ENCODE results near the gene NHLRC4.

Gene NHLRC4

DNA sequence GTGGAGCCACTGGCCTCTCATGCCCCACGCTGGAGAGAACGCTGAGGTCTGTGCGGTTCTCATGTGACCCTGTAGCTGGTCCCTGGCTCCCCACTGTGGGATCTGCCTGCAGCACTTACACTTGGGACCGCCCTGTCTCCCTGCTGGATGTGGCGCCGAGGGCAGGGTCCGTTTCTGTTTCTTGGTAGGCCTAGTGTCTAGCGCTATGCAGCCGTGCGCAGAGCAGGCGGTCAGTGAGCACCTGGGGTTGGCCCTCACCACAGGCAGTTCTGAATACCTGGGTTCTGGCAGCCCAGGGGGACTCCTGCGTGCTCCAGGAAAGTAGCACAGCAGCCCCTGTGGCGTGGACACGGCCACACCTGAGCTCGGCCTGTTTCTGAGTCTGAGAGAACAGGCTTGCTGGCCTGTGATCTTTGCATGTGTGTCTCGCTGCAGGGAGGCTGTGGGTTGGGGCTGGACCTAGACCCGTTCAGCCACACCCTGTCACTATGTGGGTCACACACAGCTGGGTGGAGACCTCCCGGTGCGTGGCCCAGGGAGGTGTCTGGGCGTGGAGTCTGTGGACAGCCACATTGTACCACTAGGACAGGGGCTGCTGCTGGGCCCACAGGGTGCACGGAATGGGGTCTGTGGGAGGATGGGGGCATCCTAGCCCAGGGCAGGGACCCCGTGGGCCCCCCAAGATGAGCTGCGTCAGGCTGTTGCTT lies 36.5 kb upstream of the NHLRC4 start:
- DNase-seq (ENCODE audit: low read depth in 2 of 2) = no peak

- no peak for DNase-seq (ENCODE audit: low read depth in 2 of 2)
Measured at GRCh38 chr16:531494-532125, 35.2 kb upstream of the NHLRC4 start.

DNA sequence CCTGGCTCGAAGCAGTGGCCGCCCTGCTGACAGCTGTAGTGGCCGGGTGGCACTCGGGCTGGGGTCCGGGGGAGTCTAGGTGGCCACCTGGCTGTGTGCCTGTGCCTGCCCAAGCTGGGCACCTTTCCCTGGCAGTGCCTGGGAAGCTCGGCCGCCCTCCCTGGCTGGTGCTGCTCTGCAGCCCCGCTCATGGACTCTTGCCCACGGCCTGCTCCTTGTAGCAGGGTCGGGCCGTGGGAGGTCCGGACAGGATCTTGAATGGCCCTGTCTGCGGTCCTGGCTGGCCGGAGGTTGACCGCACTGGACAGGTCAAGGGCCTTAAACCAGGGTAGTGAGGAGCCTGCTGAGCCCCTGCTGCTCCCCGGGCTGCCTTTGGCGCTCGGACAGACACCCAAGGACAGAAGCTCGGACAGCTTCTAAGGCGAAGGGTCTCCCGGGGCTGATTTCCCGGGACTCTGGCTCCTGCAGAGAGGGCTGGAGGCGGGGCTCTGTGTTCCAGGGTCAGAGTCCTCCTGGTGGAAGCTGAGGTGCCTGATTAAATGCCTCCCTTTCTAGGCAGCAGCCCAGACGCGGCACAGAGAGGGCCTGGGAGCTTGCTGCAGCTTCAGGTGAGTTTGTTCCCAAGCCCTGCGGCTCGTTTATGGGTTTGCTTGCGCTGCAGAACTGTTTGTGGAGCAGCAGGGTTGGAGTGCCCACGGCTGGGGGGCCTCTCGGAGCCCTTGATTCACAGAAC lies 33.2 kb upstream of the NHLRC4 start:
- DNase-seq (ENCODE audit: low read depth in 2 of 2) = no peak

DNA sequence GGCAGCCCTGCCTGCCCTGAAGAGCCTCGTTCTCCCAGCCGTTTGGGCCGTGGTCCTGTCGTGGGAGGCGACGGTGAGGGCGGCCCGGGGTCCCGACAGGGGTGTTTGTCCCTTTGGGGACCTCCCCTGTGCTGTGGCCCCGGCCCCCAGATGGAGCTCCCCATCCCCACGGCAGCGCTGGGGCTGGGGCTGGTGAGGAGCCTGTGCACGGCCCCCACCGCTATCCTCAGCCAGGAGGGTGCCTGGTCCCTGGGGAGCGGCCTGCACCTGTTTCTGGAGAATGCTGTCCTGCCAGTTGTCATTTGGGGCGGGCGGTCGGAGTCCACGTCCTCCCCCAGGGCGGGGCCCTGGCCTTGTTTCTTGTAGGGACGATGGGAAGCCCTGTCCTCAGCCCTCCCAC lies 32.7 kb upstream of the NHLRC4 start:
- no peak for DNase-seq (ENCODE audit: low read depth in 2 of 2)

DNA sequence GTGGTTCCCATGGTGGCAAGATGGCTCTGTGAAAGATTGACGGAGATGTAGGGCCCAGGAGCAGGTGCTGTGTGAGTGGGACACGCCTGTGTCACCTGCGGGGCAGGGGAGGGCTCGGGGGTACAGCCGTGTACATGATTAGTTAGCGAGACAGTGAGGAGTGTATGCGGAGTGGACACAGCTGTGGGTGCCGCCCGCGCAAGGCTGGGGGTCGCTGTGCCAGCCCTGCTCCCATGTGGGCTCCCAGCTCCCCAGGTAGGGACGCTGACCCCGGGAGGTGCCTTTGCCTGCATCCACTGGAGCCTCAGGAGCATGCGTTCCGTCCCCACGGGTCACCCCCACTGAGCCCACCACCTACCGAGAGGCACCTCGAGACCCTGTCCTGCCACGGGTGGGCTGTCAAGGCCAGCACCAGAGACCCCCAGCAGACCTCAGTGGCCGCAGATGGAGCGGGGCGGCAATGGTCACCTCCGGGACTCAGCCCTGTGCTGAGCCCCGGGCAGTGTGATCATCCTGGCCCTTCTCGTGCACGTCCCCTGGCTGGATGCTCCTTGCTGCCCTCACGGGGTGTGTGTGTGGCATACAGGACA lies 31.9 kb upstream of the NHLRC4 start:
- no peak for DNase-seq (ENCODE audit: low read depth in 2 of 2)

- no peak for DNase-seq (ENCODE audit: low read depth in 2 of 2)
Measured at GRCh38 chr16:535446-536405, 31.1 kb upstream of the NHLRC4 start.

GRCh38 chr16:536746-537145 lies 30.1 kb upstream of the NHLRC4 start:
- no peak for DNase-seq (ENCODE audit: low read depth in 2 of 2)

DNA sequence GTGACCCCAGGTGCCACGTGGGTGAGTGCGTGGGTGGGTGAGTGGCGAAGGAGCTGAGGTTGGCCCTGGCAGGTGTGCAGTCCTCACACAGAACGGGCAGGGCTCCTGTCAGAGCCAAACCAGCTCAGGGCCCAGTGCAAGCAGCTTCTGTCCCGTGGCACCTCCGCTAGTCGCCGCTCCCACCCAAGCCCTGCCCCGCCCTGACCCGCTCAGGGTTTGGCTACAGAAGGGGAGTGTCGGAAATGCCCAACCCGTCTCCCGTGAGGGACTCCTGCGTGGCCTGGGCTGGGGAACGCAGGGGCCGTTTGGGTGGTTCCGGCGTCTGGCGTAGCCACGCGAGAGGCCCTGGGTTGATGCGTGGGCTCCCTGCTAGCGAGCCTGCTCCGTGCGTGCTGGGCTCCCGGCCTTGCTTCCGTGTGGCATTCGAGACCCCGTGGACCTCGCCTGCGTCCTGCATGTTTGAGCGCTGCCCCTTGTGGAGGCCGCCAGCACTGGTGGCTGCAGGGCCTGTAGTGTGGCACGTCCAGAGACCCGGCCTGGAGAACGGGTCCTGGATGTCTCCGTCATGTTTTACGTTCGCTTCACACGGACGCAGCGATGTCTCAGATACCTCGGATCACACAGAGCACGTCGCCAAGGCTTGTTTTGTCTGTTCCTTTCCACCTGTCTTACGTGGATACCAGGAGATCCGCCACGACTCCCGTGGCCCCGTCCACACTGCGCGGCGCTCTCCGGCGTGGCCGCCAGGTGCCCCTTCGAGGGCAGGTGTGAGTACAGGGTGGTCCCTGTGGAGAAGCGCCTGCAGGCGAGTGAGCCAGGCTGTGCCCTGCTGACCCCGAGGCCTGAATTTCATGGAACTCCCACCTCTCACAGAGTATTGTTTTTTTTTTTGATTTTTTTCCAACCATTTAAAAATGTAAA lies 29.1 kb upstream of the NHLRC4 start:
- no peak for DNase-seq (ENCODE audit: low read depth in 2 of 2)

DNA sequence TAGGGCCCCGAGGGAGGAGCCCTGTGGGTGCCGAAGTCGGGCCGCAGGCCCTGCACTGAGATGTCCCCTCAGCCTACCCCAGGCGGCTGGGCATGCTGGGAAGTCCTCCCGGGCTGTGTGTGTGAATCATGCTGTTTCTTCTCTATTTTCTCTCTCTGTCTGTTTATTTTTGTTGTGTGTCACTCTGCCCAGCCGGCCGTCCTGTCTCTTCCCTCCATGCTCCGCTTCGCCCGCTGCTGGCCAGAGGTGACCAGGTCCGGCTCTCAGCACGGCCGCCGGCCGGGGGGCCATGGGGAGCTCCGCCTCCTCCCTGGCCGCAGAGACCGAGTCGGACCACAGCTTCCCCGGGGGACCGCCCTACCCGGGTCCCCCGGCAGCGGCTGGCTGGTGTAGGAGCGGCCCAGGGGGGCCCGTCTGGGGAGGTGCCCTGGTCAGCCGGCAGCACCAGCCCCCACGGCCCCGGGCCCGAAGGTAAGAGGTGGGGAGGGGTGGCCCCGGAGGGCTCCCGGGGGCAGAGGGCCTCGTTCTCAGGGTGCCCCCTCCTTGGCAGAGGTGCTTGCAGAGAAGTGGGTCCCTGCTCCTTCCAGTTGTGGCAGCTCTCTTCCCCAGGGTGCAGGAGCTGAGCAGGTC lies 26.8 kb upstream of the NHLRC4 start:
- no peak for DNase-seq (ENCODE audit: low read depth in 2 of 2)

- no peak for DNase-seq (ENCODE audit: low read depth in 2 of 2)
Measured at GRCh38 chr16:540645-541340, 26.0 kb upstream of the NHLRC4 start.

- DNase-seq (ENCODE audit: low read depth in 2 of 2) = no peak
Measured at GRCh38 chr16:543301-544164, 23.3 kb upstream of the NHLRC4 start.

DNA sequence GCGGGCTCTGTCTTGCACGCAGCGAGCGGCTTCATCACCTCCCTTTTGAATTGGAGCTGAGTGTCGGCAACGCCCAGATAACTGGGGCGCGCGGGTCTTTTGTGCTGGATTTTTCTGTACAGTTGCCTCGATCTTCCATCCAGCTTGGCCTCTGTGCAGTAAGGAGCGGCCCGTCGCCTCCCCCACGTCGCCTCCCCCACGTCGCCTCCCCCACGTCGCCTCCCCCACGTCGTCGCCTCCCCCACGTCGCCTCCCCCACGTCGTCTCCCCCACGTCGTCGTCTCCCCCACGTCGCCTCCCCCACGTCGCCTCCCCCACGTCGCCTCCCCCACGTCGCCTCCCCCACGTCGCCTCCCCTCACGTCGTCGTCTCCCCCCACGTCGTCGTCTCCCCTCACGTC lies 22.3 kb upstream of the NHLRC4 start:
- no peak for DNase-seq (ENCODE audit: low read depth in 2 of 2)

DNA sequence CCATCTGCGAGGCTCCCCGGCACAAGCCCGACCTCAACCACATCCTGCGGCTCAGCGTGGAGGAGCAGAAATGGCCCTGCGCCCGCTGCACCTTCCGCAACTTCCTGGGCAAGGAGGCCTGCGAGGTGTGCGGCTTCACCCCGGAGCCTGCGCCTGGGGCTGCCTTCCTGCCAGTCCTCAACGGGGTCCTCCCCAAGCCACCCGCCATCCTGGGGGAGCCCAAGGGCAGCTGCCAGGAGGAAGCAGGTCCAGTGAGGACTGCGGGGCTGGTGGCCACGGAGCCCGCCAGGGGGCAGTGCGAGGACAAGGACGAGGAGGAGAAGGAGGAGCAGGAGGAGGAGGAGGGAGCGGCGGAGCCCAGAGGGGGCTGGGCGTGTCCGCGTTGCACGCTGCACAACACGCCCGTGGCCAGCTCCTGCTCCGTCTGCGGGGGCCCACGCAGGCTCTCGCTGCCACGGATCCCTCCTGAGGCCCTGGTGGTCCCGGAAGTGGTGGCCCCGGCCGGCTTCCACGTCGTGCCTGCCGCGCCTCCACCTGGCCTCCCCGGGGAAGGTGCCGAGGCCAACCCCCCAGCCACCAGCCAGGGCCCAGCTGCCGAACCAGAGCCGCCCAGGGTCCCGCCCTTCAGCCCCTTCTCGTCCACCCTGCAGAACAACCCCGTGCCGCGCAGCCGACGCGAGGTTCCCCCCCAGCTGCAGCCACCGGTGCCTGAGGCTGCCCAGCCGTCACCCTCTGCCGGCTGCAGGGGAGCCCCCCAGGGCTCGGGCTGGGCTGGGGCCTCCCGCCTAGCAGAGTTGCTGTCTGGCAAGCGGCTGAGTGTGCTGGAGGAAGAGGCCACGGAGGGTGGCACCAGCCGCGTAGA lies 19.7 kb upstream of the NHLRC4 start:
- no peak for DNase-seq (ENCODE audit: low read depth in 2 of 2)

DNA sequence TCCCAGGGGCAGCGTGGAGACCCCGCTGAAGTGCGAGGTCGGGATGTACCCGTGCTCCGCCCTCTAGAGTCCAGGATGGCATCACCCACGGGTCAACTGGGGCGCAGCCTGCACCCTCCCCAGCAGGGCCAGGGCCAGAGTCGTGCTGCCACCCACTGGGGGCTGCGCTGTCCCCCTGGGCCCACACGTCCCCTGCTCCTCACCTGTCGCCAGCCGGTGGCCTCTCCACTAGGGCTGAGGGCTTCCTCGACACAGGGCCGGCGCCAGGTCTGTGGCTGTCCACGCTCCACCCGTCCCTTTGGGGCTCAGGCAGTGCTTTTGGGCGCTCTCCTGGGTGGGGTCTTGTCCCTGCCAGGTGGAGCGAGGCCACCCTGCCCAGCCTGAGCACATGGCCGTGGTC lies 18.2 kb upstream of the NHLRC4 start:
- DNase-seq (ENCODE audit: low read depth in 2 of 2) = no peak

DNA sequence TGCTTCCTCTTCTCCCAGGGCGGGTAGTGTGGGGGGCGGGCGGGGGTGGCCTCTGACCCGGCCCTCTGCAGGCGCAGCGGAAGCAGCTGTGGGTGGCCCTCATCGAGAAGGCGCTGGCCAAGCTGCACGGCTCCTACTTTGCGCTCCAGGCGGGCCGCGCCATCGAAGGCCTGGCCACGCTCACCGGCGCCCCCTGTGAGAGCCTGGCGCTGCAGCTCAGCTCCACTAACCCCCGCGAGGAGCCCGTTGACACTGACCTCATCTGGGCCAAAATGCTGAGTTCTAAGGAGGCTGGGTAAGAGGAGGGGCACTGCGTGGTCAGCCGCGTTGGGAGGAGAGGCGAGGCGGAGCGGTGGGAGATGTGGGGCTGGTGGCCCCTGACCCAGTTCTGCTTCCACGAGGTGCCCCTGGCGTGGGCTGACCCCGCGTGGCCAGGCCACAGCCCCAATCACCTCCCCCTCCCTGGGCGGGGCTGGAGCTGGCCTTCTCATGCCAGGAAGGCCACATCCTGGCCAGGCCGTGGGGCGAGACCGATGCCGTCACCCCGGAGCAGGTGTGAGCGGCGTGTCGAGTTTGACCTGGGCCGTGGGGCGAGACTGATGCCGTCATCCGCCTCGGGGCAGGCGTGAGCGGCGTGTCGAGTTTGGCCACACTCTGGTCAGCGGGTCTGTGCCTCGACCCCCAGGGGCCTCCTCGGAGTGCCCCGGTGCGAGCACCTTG lies 17.1 kb upstream of the NHLRC4 start:
- no peak for DNase-seq (ENCODE audit: low read depth in 2 of 2)

DNA sequence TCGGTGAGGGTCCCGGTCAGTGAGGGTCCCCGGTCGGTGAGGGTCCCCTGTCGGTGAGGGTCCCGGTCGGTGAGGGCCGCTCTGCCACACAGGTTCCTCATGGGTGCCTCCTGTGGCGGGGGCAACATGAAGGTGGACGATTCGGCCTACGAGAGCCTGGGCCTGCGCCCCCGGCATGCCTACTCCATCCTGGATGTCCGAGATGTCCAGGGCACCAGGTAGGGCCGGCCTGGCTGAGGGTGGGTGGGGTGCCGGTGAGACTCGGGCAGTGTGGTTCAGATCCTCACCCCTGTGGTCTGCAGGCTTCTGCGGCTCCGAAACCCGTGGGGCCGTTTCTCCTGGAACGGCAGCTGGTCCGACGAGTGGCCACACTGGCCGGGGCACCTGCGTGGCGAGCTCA lies 15.6 kb upstream of the NHLRC4 start:
- DNase-seq (ENCODE audit: low read depth in 2 of 2) = no peak

GRCh38 chr16:552171-552570 lies 14.6 kb upstream of the NHLRC4 start:
- DNase-seq (ENCODE audit: low read depth in 2 of 2) = no peak
